Caco-2 (cell line): Measurements from ENCODE around the gene NPB. TPM values are rescaled to one million over a fixed set of nuclear protein-coding genes. Genes with fewer than 3 reads are reported as not detected.

Experiments used
- BruUV-seq: library from RNA; stranded (reverse); fragments of 400-500 nt; replicated peaks from 2 replicates; lab custom pipeline; 2021; lab: Mats Ljungman, UMichigan
- CTCF ChIA-PET: fragments of 300-600 bp; sonication (Branson Sonifier 250); formaldehyde crosslinking; loops from one replicate; lab custom pipeline; 2022; ENCODE audit warnings: antibody characterized with exemption; lab: Charles Lee
- POLR2A ChIA-PET: fragments of 300-600 bp; sonication (Branson Sonifier 250); formaldehyde crosslinking; loops from one replicate; lab custom pipeline; 2022; ENCODE audit warnings: antibody characterized with exemption; lab: Charles Lee
- DNase-seq, 2 experiments: peaks; one replicate each; pipeline versions ENCODE4 v3.0.0 to v3.0.0-alpha.2; 2020 to 2022
- H3K27me3 ChIP-seq: replicated peaks from 2 replicates; pipeline ENCODE4 v1.6.0; 2011; ENCODE audit warnings: low read length; ENCODE audit not compliant: control insufficient read depth, insufficient read depth
- H3K36me3 ChIP-seq: 2 replicates; pipeline ENCODE4 v1.5.1; 2011; ENCODE audit warnings: low read length; ENCODE audit not compliant: control insufficient read depth, insufficient read depth
- H3K4me1 ChIP-seq: fragments of 250-450 bp; sonication (Bioruptor Pico); 2 replicates; pipeline ENCODE4 v1.5.1; 2020; ENCODE audit warnings: mild to moderate bottlenecking
- H3K4me3 ChIP-seq: 2 replicates; pipeline ENCODE4 v1.5.1; 2011; ENCODE audit warnings: low read depth, mild to moderate bottlenecking, control low read depth, low read length
- H3K9me3 ChIP-seq: fragments of 250-450 bp; sonication (Bioruptor Pico); 2 replicates; pipeline ENCODE4 v1.5.1; 2020; ENCODE audit warnings: mild to moderate bottlenecking, moderate library complexity
- H3K27ac Mint-ChIP-seq: one replicate; pipeline ENCODE4 v1.8.0; 2022; ENCODE audit warnings: mixed read lengths; ENCODE audit not compliant: unreplicated experiment
- H3K27me3 Mint-ChIP-seq: one replicate; pipeline ENCODE4 v1.8.0; 2022; ENCODE audit warnings: mixed read lengths; ENCODE audit not compliant: insufficient read depth, unreplicated experiment
- H3K36me3 Mint-ChIP-seq: one replicate; pipeline ENCODE4 v1.8.0; 2022; ENCODE audit warnings: mild to moderate bottlenecking, mixed read lengths; ENCODE audit not compliant: insufficient read depth, unreplicated experiment
- H3K4me1 Mint-ChIP-seq: one replicate; pipeline ENCODE4 v1.8.0; 2022; ENCODE audit warnings: low read depth, mixed read lengths; ENCODE audit not compliant: unreplicated experiment
- H3K4me3 Mint-ChIP-seq: one replicate; pipeline ENCODE4 v1.8.0; 2022; ENCODE audit warnings: mild to moderate bottlenecking, moderate library complexity, mixed read lengths; ENCODE audit not compliant: unreplicated experiment
- H3K9me3 Mint-ChIP-seq: one replicate; pipeline ENCODE4 v1.8.0; 2022; ENCODE audit warnings: mixed read lengths; ENCODE audit not compliant: unreplicated experiment
- intact Hi-C: fragments of 100-400 bp; cut with micrococcal nuclease; formaldehyde crosslinking; loops from one replicate; pipeline ENCODE4 v1.10.0; 2022; ENCODE audit not compliant: unreplicated experiment
- total RNA-seq: library from RNA; stranded (reverse); gene quantifications from 2 replicates; pipeline ENCODE4 v1.2.3, GENCODE V29; 2022
- TF ChIP-seq, protein P1 (sequence below), 2 experiments: fragments of 200-600 bp in 1 of 2; IDR thresholded peaks; 1 replicate in 1 of 2; 2 replicates in 1 of 2; pipeline versions ENCODE4 v1.5.1 to v1.8.0; 2011 to 2022; ENCODE audit warnings: antibody characterized with exemption in 1 of 2, control low read depth in 1 of 2, inconsistent platforms in 1 of 2, low read depth in 1 of 2, low read length in 1 of 2, mild to moderate bottlenecking in 1 of 2, moderate library complexity in 1 of 2; ENCODE audit not compliant: insufficient read depth in 1 of 2, severe bottlenecking in 1 of 2, unreplicated experiment in 1 of 2

The NPB gene
- total RNA-seq, 1 experiment from 2014 or later, result 0.68 TPM

DNA sequence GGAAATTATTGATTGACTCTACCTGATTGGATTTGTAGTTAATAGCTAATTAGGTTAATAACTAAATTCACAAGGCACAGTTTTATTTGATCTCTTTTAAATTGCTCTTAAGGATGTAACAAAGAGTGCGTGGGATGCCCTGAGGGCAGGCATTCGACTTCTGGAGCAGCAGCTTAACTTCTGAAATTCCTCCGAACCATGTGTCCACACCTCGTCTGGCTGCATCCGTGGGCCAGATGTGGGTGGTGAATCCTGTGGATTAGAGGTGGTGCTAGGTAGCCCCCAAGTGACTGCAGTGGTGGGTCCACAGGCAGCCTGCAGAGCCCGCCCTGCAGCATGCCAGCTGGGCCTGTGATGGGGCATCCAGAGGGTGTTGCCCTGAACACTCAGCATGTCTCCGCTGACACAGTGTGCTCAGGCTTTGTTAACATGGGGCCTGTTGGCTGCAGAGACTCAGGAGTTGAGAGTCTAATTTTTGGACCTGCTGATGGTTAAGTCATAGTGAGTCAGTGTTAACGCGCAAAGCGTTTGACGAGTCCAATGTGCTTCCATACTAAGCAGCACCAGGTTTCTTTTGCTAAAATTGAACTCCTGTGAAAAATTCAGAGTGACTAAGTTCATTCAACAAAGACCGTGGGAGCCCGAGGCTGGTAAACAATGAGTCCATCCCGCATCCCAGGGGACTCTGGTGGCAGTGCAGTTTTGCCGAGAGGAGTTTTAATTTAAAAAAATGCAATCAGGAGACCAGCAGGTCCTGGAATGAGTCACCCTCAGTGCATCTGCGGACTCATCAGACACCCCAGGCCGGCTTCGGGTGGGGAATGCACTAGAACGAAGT, 3.8 kb upstream of the NPB start:
- Mint-ChIP-seq H3K27ac (no peak overlapping the region), H3K27me3 (no peaks in the 10 kb centered on the region), H3K4me3 (no peak overlapping the region), H3K36me3 (peaks cover 87% of the 10 kb centered on the region), H3K9me3 (no peaks in the 10 kb centered on the region), H3K4me1 (peaks cover 7% of the 10 kb centered on the region)
- Histone ChIP-seq H3K36me3 (peaks cover 5% of the 10 kb centered on the region), H3K27me3 (no peaks in the 10 kb centered on the region), H3K9me3 (no peaks in the 10 kb centered on the region), H3K4me1 (peaks cover 5% of the 10 kb centered on the region; the same call in 1 of the 2 replicates), H3K4me3 (no peak overlapping the region)
- ChIA-PET CTCF (no interaction called here), POLR2A (interaction anchor here (1.6 kb wide), 1 partner anchor 12 kb away, joined by 5 read pairs; no protein-coding TSS in a partner anchor)
- BruUV-seq, result no TSS peak
- TF ChIP-seq, protein P1, sequence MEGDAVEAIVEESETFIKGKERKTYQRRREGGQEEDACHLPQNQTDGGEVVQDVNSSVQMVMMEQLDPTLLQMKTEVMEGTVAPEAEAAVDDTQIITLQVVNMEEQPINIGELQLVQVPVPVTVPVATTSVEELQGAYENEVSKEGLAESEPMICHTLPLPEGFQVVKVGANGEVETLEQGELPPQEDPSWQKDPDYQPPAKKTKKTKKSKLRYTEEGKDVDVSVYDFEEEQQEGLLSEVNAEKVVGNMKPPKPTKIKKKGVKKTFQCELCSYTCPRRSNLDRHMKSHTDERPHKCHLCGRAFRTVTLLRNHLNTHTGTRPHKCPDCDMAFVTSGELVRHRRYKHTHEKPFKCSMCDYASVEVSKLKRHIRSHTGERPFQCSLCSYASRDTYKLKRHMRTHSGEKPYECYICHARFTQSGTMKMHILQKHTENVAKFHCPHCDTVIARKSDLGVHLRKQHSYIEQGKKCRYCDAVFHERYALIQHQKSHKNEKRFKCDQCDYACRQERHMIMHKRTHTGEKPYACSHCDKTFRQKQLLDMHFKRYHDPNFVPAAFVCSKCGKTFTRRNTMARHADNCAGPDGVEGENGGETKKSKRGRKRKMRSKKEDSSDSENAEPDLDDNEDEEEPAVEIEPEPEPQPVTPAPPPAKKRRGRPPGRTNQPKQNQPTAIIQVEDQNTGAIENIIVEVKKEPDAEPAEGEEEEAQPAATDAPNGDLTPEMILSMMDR (IDR thresholded peaks at IDR 0.05; ENCODE audit: insufficient read depth in 1 of 2, low read depth in 1 of 2, low read length in 1 of 2, severe bottlenecking in 1 of 2, unreplicated experiment in 1 of 2), result no peak
- intact Hi-C loops, result no loop called here
- DNase-seq, result no peak

DNA sequence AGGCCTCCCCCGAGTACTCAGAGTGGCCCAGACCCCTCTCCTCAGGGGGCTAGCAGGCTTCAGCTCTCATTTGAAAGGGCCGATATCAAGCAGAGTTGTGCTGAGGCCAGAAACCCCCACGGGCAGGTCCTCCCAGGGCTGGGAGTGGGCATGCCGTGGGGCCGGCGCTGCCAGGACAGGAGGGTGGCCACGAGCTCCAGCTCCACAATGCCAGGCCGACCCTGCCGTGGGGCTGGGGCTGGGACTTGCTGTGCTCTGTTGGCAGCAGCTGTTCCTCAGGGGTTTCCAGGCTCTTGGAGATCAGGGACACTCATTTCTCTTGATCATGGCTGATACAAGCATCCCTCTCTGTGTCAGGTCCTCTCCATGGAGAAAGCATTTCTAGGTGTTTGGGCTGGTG, 3.2 kb upstream of the NPB start:
- Mint-ChIP-seq H3K4me1 (peaks cover 7% of the 10 kb centered on the region), H3K27ac (no peak overlapping the region), H3K4me3 (no peak overlapping the region), H3K27me3 (no peaks in the 10 kb centered on the region), H3K36me3 (peaks cover 87% of the 10 kb centered on the region), H3K9me3 (no peaks in the 10 kb centered on the region)
- TF ChIP-seq, protein P1 (IDR thresholded peaks at IDR 0.05; ENCODE audit: insufficient read depth in 1 of 2, low read depth in 1 of 2, low read length in 1 of 2, severe bottlenecking in 1 of 2, unreplicated experiment in 1 of 2), result no peak
- Histone ChIP-seq H3K9me3 (no peaks in the 10 kb centered on the region), H3K27me3 (no peaks in the 10 kb centered on the region), H3K36me3 (peaks cover 5% of the 10 kb centered on the region), H3K4me1 (peaks cover 5% of the 10 kb centered on the region; the same call in 1 of the 2 replicates), H3K4me3 (no peak overlapping the region)
- ChIA-PET CTCF (no interaction called here), POLR2A (no interaction called here)
- BruUV-seq, result no TSS peak
- intact Hi-C loops, result no loop called here
- DNase-seq, result no peak

GRCh38 chr17:81899514-81900166, 2.4 kb upstream of the NPB start:
- no peak overlapping the region for H3K4me3 ChIP-seq
- H3K4me1 Mint-ChIP-seq, result peaks cover 7% of the 10 kb centered on the region
- no peaks in the 10 kb centered on the region for H3K9me3 Mint-ChIP-seq
- TF ChIP-seq, protein P1 (IDR thresholded peaks at IDR 0.05; ENCODE audit: insufficient read depth in 1 of 2, low read depth in 1 of 2, low read length in 1 of 2, severe bottlenecking in 1 of 2, unreplicated experiment in 1 of 2), result no peak
- peaks cover 2% of the 10 kb centered on the region; the same call in 1 of the 2 replicates for H3K36me3 ChIP-seq
- DNase-seq, result no peak
- peaks cover 89% of the 10 kb centered on the region for H3K36me3 Mint-ChIP-seq
- peak overlapping the region; percentile 48 for H3K27ac Mint-ChIP-seq
- no TSS peak for BruUV-seq
- H3K4me1 ChIP-seq, result peaks cover 5% of the 10 kb centered on the region; the same call in 1 of the 2 replicates
- H3K27me3 ChIP-seq, result no peaks in the 10 kb centered on the region
- no peak overlapping the region for H3K4me3 Mint-ChIP-seq
- no peaks in the 10 kb centered on the region for H3K9me3 ChIP-seq
- intact Hi-C loops, result no loop called here
- no peaks in the 10 kb centered on the region for H3K27me3 Mint-ChIP-seq
- ChIA-PET POLR2A (no interaction called here), CTCF (no interaction called here)
